ENCODE data around the gene SORCS3. TPM values are rescaled to one million over a fixed set of nuclear protein-coding genes. Genes with fewer than 3 reads are reported as not detected.

Gene SORCS3
- total RNA-seq, 2 donors from 2014 or later: 4.3 TPM; not detected in 1

GRCh38 chr10:104688251-104689042 lies 47.4 kb downstream of the SORCS3 start:
- H3K27me3 ChIP-seq (replicated peaks; ENCODE audit: insufficient read depth): peaks cover 3% of the 10 kb centered on the region
- no peak for DNase-seq (ENCODE audit: low spot score)
- H3K4me1 ChIP-seq (replicated peaks): no peaks in the 10 kb centered on the region
- 52% methylated on average over 18 of the region's 18 CpGs for WGBS
- intact Hi-C loops (cut with DNase I): no loop called here
- H3K9me3 ChIP-seq: no peaks in the 10 kb centered on the region
- H3K27ac ChIP-seq: no peak overlapping the region
- H3K4me3 ChIP-seq: no peak overlapping the region
- TF ChIP-seq POLR2A (IDR thresholded peaks at IDR 0.05): no peak
- TF ChIP-seq CTCF (IDR thresholded peaks at IDR 0.05): no peak
- TF ChIP-seq POLR2AphosphoS5 (IDR thresholded peaks at IDR 0.05): no peak
- no peaks in the 10 kb centered on the region for H3K36me3 ChIP-seq

DNA sequence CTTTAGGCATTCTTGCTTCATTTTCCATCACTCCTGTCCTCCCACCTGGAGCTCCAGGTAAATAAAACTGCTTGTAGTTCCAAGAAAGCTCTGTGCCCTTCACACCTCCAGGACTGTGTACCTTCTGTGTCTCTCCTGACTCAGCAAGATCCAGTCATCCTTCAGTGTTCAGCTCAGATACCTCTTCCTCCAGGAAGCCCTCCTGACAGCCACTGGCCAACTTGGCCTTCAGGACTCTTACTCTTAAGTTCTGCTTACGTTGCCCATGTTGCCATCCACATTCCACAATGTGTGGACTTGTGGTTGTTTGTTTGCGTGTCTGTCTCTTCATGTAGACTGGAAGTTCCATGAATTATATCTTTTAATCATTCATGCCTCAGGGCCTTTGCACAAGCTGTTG lies 48.0 kb downstream of the SORCS3 start:
- Histone ChIP-seq H3K27ac (no peak overlapping the region), H3K4me1 (replicated peaks) (no peaks in the 10 kb centered on the region), H3K9me3 (no peaks in the 10 kb centered on the region), H3K36me3 (no peaks in the 10 kb centered on the region), H3K27me3 (replicated peaks; ENCODE audit: insufficient read depth) (peaks cover 3% of the 10 kb centered on the region), H3K4me3 (no peak overlapping the region)
- TF ChIP-seq CTCF (IDR thresholded peaks at IDR 0.05): no peak
- no peak for TF ChIP-seq POLR2A (IDR thresholded peaks at IDR 0.05)
- TF ChIP-seq POLR2AphosphoS5 (IDR thresholded peaks at IDR 0.05): no peak
- DNase-seq (ENCODE audit: low spot score): no peak
- WGBS: 84% methylated on average over 2 of the region's 2 CpGs
- intact Hi-C loops (cut with DNase I): no loop called here

DNA sequence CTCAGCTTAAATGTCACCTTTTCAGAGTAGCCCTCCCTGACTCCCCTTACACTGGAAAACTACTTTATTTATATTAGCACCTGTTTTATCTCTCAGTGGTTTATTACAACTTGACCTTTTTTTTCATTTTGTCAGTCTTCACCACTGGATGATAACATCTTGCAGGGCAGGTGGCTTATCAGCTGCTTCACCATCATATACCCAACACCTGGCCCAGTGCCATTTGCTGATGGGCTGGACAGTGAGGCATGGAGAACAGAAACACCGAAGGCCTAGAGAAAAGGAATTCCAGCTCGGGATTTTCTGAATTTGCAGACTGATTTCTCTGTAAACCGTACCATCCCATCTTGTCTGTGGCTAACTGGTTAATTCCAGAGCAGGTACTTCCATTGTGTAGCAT lies 48.5 kb downstream of the SORCS3 start:
- no peaks in the 10 kb centered on the region for H3K4me1 ChIP-seq (replicated peaks)
- intact Hi-C loops (cut with DNase I): no loop called here
- H3K9me3 ChIP-seq: no peaks in the 10 kb centered on the region
- H3K4me3 ChIP-seq: no peak overlapping the region
- no peak for DNase-seq (ENCODE audit: low spot score)
- no peak overlapping the region for H3K27ac ChIP-seq
- TF ChIP-seq CTCF (IDR thresholded peaks at IDR 0.05) (no peak), POLR2AphosphoS5 (IDR thresholded peaks at IDR 0.05) (no peak), POLR2A (IDR thresholded peaks at IDR 0.05) (no peak)
- H3K27me3 ChIP-seq (replicated peaks; ENCODE audit: insufficient read depth): peaks cover 4% of the 10 kb centered on the region
- 71% methylated on average over 3 of the region's 3 CpGs for WGBS
- no peaks in the 10 kb centered on the region for H3K36me3 ChIP-seq

DNA sequence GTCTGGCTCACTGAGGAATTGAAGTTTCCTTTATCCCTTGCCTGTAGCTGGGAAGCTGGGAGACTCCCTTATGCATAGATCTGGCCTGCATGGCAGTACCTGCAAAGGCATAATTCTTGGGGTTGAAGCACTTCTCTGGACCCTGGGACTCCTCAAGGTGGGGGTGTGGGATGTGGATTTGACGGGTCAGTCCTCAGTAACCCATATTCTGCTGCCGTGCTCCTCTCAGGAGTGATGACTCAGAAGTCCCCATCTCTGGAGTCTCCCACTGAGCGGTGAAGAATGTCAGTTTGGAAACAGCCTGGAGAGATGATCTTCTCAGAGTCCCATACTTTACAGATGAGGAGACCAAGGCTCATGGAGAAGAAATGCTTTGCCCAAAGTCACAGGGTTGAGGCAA lies 49.0 kb downstream of the SORCS3 start:
- no peaks in the 10 kb centered on the region for H3K9me3 ChIP-seq
- DNase-seq (ENCODE audit: low spot score): no peak
- WGBS: 77% methylated on average over 3 of the region's 3 CpGs
- TF ChIP-seq POLR2AphosphoS5 (IDR thresholded peaks at IDR 0.05) (no peak), CTCF (IDR thresholded peaks at IDR 0.05) (no peak)
- peaks cover 4% of the 10 kb centered on the region for H3K27me3 ChIP-seq (replicated peaks; ENCODE audit: insufficient read depth)
- no peak overlapping the region for H3K27ac ChIP-seq
- H3K36me3 ChIP-seq: no peaks in the 10 kb centered on the region
- no peaks in the 10 kb centered on the region for H3K4me1 ChIP-seq (replicated peaks)
- intact Hi-C loops (cut with DNase I): no loop called here
- no peak overlapping the region for H3K4me3 ChIP-seq

GRCh38 chr10:104690959-104691358 lies 49.9 kb downstream of the SORCS3 start:
- Histone ChIP-seq H3K4me1 (replicated peaks) (no peaks in the 10 kb centered on the region), H3K27ac (no peak overlapping the region), H3K9me3 (no peaks in the 10 kb centered on the region), H3K27me3 (replicated peaks; ENCODE audit: insufficient read depth) (peaks cover 4% of the 10 kb centered on the region), H3K4me3 (no peak overlapping the region), H3K36me3 (no peaks in the 10 kb centered on the region)
- 25% methylated on average over 1 of the region's 1 CpG for WGBS
- intact Hi-C loops (cut with DNase I): no loop called here
- no peak for TF ChIP-seq POLR2AphosphoS5 (IDR thresholded peaks at IDR 0.05)
- no peak for TF ChIP-seq POLR2A (IDR thresholded peaks at IDR 0.05)
- no peak for TF ChIP-seq CTCF (IDR thresholded peaks at IDR 0.05)
- DNase-seq (ENCODE audit: low spot score): no peak
